Left lobe of liver (tissue), 2 donors: ENCODE measurements around the gene HSD11B2. TPM values are rescaled to one million over a fixed set of nuclear protein-coding genes. Genes with fewer than 3 reads are reported as not detected.
A peak's percentile ranks its signal among the peaks of the same experiment; 100 is the strongest.

Source experiments
- ATAC-seq: fragments of 200-7000 bp; cut with Tn5 transposase; one replicate; pipeline ENCODE4 v1.9.1; 2020; ENCODE audit warnings: mild to moderate bottlenecking, moderate library complexity
- DNase-seq: peaks from one replicate; pipeline ENCODE4 v3.0.0-alpha.2; 2020; ENCODE audit warnings: low spot score
- total RNA-seq: library from RNA; stranded (reverse); gene quantifications from one replicate; pipeline ENCODE4 v1.2.1, GENCODE V29; 2021
- donor health status: DM: no; HTN: no; CAD: no; lungs with moderate emphysema.
- donor health status: DM: no; HTN: yes; CAD: no.

HSD11B2 gene
- total RNA-seq, 1 donor from 2014 or later = 3.1 TPM

DNA sequence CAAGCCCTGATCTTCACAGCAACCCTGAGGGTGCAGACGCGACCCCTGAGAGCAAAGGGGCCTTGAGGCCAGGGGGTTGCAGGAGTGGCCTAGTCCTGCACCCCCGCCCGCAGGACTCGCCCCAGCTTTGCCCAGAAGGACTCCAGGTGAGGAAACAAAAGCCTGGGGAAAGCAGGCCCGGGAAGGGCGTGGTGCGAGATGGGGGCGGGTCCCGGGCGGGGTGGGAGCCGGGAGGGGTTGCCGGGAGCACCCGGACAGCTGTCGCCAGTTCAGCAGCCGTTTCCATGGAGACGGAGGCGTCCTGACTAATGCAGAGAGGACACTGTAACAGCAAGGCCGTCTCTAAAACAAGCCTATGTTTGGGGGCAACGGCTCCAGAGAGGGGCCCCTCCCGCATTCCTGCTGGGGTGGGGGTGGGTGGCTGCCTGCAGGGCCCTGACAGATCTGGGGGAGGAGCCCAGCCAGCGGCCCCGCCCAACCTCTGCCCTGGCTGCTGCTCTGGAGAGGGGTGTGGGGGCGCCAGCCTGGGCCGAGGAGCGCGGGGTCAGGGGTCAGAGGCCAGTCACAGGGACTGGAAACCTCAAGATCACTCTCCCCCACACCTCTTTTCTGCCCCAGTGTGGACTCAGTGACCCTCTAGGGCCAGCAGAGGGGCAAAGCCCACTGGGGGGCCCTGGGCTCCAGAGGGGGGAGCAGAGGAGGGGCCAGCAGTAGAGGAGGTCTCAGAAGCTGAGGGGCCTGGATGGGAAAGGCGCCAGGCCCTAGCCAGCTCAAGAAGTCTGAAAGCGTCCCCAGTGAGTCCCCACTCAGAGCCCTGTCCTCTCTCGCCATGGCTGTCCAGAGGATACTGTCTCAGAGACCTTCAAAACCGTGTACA is 34.5 kb upstream of the HSD11B2 start:
- ATAC-seq = no peak
- DNase-seq = no peak

DNA sequence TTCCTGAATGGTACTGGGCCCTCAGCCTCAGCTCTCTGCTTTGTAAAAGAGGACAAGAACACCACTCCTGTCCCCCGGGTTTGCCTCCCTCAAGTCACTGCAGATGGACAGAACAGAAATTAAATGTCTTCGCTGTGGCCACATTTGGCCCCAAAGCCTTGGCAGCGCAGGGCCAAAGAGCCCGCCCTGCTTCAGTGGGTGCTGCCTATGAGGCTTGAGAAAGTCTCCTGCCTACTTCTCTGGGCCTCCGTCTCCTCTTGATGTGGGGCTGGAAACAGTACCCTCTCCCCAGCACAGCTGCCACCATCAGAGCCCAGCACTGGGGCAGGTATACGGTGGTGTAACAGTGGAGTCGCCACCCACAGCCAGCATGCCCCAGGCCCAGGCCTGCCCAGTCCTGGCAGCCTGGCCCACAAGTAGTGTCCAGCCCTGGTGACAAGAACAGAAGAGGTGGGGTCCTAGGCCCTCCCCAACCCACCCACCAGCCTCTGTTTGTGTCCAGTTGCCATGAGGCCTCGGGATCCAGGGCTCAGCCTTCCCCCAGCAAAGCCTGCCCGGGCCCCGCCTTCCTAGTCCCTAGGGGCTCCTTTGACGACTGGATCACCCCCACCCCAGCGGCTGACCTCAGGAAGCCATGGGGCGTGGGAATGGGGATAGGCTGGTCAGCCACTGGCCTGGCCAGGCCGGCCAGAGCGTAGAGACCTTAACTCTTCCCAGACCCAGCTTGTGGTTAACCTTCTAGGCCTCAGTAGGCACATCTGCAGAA is 33.7 kb upstream of the HSD11B2 start:
- no peak for DNase-seq
- no peak for ATAC-seq

DNA sequence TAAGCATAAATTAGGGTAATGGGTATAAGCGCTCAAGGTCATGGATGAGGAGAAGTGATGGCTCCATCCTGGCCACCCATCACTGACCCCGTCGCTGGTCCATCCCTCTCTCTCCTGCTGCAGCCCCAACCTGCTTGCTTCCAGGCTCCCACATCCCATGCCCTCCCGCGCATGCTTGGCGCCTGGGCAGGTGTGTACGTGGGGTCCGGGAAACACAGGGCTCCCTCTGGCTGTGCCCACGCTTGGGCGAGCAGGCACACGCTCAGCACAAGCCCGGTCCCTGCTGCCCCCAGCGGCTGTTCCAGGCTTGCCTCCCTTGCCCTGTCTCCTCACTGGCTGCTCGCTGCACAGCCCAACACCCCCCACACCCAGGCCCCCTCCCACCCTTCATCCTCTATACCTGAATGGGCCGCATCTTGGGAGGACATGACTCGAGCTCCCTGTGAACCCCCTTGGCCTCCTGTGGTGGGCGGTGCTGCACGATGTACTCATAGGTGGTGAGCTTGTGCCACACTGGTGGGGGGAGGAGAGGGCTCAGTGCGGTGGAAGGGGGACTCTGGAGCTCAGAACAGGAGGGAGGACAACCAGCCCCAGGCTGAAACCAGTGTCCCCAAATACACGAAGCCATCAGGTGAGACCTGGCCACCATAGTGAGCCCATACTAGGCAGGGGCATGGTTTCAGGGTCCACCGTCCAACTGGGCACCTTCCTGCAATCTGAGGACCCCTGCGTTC is 32.9 kb upstream of the HSD11B2 start:
- no peak for DNase-seq

DNA sequence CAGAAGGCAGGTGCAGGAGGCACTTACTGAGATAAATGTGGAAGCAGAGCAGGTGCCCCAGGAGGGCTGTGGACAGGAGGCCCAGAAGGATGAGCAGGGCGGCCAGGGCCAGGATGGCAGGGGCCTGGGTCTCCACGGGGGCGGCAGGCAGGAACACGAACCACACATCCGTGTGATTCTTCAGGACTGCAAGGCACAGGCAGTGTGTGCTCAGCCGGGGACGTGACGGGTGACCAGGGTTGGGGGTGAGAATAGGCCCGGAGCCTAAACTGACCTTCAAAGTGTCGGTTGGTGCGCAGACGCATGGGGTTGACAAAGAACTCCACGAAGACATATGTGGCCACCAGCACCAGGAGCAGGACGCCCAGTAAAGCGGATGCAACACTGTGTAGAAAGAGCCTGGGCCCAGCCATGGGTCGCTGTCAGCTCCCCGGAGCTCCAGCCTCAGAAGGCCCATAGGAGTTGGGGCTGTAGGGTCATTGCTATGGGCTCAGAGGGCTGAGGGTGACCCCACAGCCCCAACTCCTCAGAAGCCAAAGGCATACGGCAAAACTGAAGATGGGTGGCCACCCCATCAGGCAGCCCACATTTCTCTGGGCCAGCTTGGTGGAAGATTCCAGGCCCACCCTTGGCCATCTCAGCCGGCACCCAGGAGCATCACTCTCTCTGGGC is 32.2 kb upstream of the HSD11B2 start:
- DNase-seq = no peak
- ATAC-seq = no peak

More for the DNA sequence above, 32.9 kb upstream of the HSD11B2 start:
- no peak for ATAC-seq

DNA sequence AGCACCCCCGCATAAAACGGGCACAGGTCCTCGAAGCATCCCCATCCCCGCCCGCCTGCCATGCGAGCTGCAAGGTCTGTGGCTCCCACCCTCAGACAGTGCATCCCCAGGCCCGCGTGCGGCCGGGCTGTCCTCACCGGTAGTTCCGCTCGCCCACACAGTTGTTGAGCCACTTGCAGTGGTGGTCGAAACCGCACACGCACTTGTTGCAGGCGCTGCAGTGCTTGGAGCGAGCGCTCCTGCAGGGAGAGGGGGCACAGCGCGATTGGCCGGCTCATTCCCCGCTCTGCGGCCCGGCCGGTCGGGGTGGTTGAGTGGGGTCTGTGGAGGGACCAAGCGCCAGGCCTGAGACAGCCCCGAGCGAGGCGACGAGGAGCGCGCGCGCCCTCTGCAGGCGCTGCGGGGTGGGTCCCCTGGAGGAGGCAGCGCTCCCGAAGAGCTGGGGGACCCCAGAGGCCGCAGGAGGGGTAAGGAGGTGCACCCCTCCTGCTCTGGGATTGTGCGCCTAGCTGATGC is 31.6 kb upstream of the HSD11B2 start:
- DNase-seq (no peak), ATAC-seq (peak; percentile 56)

DNA sequence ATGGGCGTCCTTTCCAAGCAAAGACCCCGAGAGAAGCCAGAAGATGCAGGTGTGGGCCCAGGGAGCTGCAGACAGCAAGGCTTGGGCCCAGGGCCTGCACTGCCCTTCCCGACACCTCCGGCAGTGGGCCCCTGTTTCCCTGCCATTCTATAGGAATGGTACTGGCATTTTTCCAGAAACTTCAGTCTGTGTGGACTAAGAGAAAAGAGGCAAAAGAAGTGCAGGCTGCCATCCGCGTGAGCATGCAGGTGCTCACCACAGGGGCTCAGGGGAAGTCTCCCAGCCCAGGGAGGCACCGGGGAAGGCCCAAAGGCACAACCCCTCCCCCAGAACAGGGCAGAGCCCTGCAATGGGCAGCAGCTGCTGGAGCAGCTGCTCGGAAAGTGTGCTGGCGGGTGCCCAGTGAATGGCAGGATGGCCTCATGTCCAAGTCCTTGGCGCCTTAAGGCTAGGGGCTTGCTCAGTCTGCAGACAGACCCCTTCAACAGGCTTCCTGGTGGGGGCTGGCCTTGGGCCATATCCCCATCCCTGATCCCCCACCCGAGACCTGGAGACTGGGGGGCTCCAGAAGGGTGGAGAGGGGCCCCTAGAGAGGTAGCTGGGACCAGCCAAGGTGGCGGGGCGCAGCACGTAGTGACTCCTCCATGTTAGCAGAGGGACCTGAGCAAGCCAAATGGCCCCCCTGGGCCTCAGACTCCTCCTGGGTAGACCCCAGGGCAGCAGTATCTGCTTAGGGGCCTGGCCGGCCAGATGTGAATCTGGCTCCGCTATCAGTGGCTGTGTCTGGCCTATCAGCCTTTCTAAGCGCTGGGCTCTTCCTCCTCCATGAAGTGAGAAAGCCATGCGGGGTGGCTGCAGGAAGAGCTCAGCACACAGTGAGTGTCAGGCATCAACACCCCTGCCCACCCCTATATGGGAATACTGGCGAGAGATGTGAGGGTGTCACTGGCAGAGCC is 30.9 kb upstream of the HSD11B2 start:
- ATAC-seq (no peak), DNase-seq (no peak)

DNA sequence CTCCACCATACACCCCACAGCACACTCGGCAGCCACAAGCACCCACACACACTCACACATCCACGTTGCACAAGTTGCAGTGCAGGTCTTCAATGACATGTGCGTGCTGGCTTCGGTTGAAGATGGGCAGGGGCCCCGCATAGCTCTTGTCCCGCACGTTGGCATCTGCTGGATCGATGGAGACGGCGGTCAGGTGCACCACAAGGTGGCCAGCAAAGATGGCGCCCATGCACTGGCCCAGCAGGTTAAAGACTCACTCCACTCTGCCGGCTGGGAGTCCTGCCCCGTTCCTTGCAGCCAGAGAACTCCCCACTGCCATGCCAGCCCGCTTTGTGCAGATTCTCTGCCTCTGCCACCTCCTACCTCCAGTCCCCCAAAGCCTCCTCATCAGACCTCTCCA is 30.0 kb upstream of the HSD11B2 start:
- ATAC-seq (no peak), DNase-seq (no peak)

DNA sequence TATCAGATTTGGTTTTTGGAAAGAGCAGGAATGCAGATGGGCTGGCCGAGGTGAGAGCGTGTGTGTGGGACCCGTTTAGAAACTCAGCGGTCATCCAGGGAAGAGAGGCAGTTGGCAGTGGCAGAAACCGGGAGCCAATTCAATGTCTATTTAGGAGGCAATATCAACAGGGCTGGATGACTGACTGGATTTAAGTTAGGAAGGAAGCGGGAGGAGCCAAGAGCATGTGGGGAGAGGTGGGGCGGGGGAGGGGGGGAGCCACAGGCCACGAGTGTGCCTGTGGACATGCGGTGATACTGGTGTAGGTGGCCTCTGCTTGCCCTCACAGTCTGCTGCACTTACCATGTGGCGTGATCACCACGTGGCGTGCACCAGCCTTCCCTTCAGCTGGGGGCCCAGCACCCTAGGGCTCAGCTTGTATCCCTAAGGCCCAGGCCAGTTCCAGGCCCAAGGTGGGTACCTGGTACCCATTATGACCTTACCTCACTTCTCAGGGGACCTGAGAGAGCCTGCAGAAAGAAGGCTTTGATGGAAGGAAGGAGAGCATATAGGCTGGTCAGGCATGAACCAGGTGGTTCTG is 26.9 kb upstream of the HSD11B2 start:
- ATAC-seq (no peak), DNase-seq (no peak)

DNA sequence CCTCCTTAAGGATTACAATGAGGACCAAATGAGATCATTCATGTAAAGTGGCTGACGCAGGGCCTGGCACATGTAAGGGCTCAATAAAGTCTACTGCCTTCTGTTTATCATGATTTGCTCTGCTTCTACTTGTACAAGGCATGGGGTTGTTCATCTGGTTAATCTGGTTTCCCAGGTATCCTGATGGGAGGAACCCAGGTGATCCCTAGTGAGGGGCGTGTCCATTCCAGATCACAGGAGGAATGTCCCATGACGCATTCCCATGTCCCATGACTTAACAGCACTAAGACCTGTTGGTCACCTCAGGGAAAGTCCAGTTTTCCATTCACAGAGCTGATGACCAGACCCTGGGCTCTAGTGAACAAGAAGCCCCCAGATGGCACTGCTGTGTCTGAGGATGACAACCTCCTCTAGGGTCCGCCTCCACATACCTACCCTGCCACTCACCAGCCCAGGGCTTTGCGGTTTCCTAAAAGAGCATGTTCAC is 26.1 kb upstream of the HSD11B2 start:
- DNase-seq (no peak), ATAC-seq (peak; percentile 29)

DNA sequence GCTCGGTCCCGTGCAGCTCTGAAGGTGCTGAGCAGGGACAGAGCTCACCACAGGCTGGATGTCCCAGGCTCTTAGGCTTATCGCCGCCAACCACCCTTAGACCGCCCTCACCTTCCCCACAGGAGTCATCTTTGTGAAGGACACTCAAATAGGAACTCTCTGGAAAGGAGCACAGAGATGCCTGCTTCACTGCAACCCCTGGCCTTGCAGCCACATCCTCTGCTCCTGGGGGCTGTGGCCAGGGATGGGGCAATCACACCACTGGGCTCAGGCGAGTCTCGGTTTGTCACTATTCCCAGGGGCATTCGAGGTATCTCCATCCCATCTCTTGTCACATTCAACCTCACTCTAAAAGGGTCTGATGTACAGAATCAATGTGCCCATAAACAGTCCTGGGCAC is 25.6 kb upstream of the HSD11B2 start:
- ATAC-seq = no peak
- DNase-seq = no peak

DNA sequence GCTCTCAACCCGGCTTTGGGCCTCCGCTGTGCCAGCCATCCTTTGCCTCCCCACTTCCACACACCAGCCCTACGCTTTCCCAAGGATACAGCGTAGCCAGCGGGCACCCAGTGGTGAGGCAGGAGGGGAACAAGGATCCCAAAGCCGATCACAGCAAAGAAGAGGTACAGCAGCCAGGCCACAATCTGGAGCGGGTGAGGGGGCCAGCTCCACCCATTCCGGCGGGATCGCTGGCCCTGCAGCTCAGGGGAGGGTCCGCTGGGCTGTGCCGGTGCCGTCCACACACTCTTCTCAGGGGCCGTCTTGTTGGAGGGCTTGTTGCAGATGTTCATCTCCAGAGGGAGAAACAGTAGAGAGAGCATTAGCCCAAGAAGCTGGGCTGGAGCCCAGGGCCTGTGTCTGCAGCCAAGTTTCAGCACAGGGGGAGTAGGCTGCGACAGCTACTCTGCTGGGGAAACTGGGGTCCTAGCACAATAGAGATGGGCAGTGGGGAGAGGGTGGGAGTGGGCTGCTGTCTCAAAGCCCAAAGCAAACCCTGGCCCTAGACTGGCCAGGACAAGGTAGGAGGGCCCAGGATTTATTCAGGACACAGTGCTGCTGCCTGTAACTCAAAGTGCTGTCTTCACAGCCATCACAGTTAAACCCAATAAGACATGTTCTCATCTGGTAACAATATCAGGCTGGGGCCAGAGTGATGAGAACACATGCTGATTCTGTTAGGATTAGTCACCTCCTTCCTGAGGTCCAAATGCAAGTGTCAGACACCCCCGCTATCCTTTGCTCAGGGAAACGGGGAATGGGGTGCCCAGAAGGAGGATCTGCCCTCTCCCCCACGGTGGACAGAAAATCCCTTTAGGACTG is 24.6 kb upstream of the HSD11B2 start:
- ATAC-seq (no peak), DNase-seq (no peak)

DNA sequence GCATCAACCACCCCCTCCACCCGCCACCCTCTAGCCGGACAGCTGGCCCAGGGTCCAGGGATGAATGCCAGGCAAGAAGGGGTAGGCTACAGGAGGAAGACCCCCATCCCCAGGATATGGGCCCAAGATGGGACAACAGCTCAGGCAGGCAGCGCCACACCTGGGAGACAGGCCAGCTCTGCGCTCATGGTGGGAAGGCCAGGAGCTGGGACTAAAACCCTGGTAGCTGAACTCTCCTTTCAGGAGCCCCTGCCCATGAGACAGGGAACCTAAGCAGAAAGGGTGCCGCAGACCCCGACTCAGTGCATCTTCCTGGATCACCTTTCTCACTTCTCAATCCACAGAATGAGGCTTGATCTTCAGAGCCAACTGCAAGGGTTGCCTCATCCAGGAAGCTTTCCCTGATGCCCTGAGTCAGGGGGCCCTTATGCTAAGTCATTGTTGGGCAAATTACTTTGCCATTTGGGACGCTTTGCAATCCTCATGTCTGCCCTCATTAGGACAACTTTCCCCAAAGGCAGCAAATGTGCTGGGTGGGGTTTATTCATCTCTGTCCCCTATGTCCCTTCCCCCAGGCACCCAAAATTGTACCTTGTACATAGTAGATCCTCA is 23.6 kb upstream of the HSD11B2 start:
- no peak for ATAC-seq
- no peak for DNase-seq

DNA sequence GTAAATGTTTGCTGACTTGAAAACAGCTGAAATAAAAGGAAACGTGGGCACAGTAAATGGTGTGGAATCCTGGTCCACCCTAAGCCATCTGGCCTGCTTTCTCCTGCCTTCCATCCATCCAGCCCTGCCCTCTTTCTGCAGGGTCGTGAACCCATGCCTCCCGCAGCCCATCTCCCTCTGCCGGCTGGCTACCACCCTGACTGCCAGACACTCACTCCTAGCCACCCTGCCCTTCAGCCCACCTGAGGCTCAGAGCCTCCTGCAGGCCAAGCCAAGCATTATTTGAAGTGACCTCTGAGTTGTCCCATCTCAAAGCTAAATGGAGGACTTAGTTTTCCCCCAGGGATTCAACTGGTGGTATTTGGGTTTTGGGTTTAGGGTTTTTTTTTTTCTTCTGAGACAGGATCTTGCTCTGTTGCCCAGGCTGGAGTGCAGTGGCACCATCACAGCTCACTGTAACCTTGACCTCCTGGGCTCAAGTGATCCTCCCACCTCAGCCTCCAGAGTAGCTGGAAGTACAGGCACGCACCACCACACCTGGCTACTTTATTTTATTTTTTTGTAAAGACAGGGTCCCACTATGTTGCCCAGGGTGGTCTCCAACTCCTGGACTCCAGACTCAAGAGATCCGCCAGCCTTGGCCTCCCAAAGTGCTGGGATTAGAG is 23.0 kb upstream of the HSD11B2 start:
- no peak for DNase-seq
- no peak for ATAC-seq

DNA sequence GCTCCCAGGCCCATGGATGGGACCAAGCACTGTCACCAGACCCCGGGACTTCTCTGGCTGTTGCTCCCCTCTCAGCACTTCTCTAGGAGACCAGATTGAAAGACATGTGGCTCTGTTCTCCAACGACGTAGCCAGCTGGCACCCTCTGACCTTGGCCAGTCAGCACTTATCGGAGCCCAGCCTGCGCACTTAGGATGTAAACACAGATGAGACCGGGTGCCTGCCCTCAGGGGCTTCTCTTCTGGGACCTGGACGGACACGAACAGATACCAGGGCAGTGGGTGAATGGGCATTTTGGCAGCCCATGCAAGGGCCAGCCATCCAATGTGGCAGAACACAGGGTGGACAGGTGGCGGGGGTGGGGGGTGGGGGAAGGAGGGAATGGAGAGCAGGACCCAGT is 21.3 kb upstream of the HSD11B2 start:
- no peak for DNase-seq

DNA sequence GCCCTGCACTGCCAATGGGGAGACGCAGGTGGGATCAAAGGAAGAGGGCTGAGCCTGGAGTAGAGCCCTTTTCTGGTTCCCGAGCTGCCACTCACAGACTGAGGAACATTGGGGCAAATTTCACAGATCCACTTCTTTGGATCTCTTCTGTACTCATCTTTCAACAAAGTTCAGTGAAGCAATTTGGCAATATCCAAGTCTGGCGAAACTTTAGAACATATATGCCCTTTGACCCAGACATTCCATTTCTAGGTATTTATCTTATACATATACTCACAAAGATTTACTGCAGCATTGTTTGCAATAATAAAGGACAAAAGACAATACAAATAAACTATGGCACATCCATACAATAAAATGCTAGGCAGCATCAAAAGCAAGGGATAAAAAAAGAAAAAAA is 19.6 kb upstream of the HSD11B2 start:
- DNase-seq = no peak
- no peak for ATAC-seq

More for the DNA sequence above, 21.3 kb upstream of the HSD11B2 start:
- no peak for ATAC-seq

DNA sequence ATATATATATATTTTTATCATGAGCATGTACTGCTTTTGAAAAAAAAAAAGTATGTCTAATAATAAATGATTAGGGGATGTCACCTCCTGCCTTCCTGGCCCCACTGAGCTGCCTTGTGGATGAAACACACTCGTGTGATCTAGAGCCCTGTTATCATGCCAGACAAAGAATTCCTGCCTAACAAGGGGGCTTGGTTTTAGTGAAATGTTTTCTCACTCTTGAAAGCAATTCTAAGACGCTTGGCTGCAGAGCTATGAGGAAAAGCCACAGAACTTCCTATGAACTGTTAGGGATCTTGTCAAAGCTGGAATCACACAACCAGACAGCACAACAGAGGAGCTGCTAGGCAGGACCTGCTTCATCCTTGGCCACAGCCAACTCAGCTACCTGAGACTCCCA is 18.6 kb upstream of the HSD11B2 start:
- ATAC-seq (no peak), DNase-seq (no peak)
